Caco-2 (cell line): ENCODE results near the gene PDGFRA. TPM values are rescaled to one million over a fixed set of nuclear protein-coding genes. Genes with fewer than 3 reads are reported as not detected.

ENCODE experiments used
- BruUV-seq: library from RNA; stranded (reverse); fragments of 400-500 nt; replicated peaks from 2 replicates; lab custom pipeline; 2021; lab: Mats Ljungman, UMichigan
- CTCF ChIA-PET: fragments of 300-600 bp; sonication (Branson Sonifier 250); formaldehyde crosslinking; loops from one replicate; lab custom pipeline; 2022; ENCODE audit warnings: antibody characterized with exemption; lab: Charles Lee
- POLR2A ChIA-PET: fragments of 300-600 bp; sonication (Branson Sonifier 250); formaldehyde crosslinking; loops from one replicate; lab custom pipeline; 2022; ENCODE audit warnings: antibody characterized with exemption; lab: Charles Lee
- DNase-seq, 2 experiments: peaks; one replicate each; pipeline versions ENCODE4 v3.0.0 to v3.0.0-alpha.2; 2020 to 2022
- H3K27me3 ChIP-seq: replicated peaks from 2 replicates; pipeline ENCODE4 v1.6.0; 2011; ENCODE audit warnings: low read length; ENCODE audit not compliant: control insufficient read depth, insufficient read depth
- H3K36me3 ChIP-seq: 2 replicates; pipeline ENCODE4 v1.5.1; 2011; ENCODE audit warnings: low read length; ENCODE audit not compliant: control insufficient read depth, insufficient read depth
- H3K4me1 ChIP-seq: fragments of 250-450 bp; sonication (Bioruptor Pico); 2 replicates; pipeline ENCODE4 v1.5.1; 2020; ENCODE audit warnings: mild to moderate bottlenecking
- H3K4me3 ChIP-seq: 2 replicates; pipeline ENCODE4 v1.5.1; 2011; ENCODE audit warnings: low read depth, mild to moderate bottlenecking, control low read depth, low read length
- H3K9me3 ChIP-seq: fragments of 250-450 bp; sonication (Bioruptor Pico); 2 replicates; pipeline ENCODE4 v1.5.1; 2020; ENCODE audit warnings: mild to moderate bottlenecking, moderate library complexity
- H3K27ac Mint-ChIP-seq: one replicate; pipeline ENCODE4 v1.8.0; 2022; ENCODE audit warnings: mixed read lengths; ENCODE audit not compliant: unreplicated experiment
- H3K27me3 Mint-ChIP-seq: one replicate; pipeline ENCODE4 v1.8.0; 2022; ENCODE audit warnings: mixed read lengths; ENCODE audit not compliant: insufficient read depth, unreplicated experiment
- H3K36me3 Mint-ChIP-seq: one replicate; pipeline ENCODE4 v1.8.0; 2022; ENCODE audit warnings: mild to moderate bottlenecking, mixed read lengths; ENCODE audit not compliant: insufficient read depth, unreplicated experiment
- H3K4me1 Mint-ChIP-seq: one replicate; pipeline ENCODE4 v1.8.0; 2022; ENCODE audit warnings: low read depth, mixed read lengths; ENCODE audit not compliant: unreplicated experiment
- H3K4me3 Mint-ChIP-seq: one replicate; pipeline ENCODE4 v1.8.0; 2022; ENCODE audit warnings: mild to moderate bottlenecking, moderate library complexity, mixed read lengths; ENCODE audit not compliant: unreplicated experiment
- H3K9me3 Mint-ChIP-seq: one replicate; pipeline ENCODE4 v1.8.0; 2022; ENCODE audit warnings: mixed read lengths; ENCODE audit not compliant: unreplicated experiment
- intact Hi-C: fragments of 100-400 bp; cut with micrococcal nuclease; formaldehyde crosslinking; loops from one replicate; pipeline ENCODE4 v1.10.0; 2022; ENCODE audit not compliant: unreplicated experiment
- total RNA-seq: library from RNA; stranded (reverse); gene quantifications from 2 replicates; pipeline ENCODE4 v1.2.3, GENCODE V29; 2022
- TF ChIP-seq, protein P1 (sequence below), 2 experiments: fragments of 200-600 bp in 1 of 2; IDR thresholded peaks; 1 replicate in 1 of 2; 2 replicates in 1 of 2; pipeline versions ENCODE4 v1.5.1 to v1.8.0; 2011 to 2022; ENCODE audit warnings: antibody characterized with exemption in 1 of 2, control low read depth in 1 of 2, inconsistent platforms in 1 of 2, low read depth in 1 of 2, low read length in 1 of 2, mild to moderate bottlenecking in 1 of 2, moderate library complexity in 1 of 2; ENCODE audit not compliant: insufficient read depth in 1 of 2, severe bottlenecking in 1 of 2, unreplicated experiment in 1 of 2

PDGFRA gene
- total RNA-seq, 1 experiment from 2014 or later, result 97.4 TPM

- POLR2A ChIA-PET, result no interaction called here
- no peak overlapping the region for H3K27ac Mint-ChIP-seq
- peaks cover 37% of the 10 kb centered on the region for H3K36me3 Mint-ChIP-seq
- H3K4me1 Mint-ChIP-seq, result no peaks in the 10 kb centered on the region
- TF ChIP-seq, protein P1, sequence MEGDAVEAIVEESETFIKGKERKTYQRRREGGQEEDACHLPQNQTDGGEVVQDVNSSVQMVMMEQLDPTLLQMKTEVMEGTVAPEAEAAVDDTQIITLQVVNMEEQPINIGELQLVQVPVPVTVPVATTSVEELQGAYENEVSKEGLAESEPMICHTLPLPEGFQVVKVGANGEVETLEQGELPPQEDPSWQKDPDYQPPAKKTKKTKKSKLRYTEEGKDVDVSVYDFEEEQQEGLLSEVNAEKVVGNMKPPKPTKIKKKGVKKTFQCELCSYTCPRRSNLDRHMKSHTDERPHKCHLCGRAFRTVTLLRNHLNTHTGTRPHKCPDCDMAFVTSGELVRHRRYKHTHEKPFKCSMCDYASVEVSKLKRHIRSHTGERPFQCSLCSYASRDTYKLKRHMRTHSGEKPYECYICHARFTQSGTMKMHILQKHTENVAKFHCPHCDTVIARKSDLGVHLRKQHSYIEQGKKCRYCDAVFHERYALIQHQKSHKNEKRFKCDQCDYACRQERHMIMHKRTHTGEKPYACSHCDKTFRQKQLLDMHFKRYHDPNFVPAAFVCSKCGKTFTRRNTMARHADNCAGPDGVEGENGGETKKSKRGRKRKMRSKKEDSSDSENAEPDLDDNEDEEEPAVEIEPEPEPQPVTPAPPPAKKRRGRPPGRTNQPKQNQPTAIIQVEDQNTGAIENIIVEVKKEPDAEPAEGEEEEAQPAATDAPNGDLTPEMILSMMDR (IDR thresholded peaks at IDR 0.05; ENCODE audit: insufficient read depth in 1 of 2, low read depth in 1 of 2, low read length in 1 of 2, severe bottlenecking in 1 of 2, unreplicated experiment in 1 of 2), result no peak
- no peak overlapping the region for H3K4me3 ChIP-seq
- no peaks in the 10 kb centered on the region for H3K27me3 Mint-ChIP-seq
- intact Hi-C loops, result no loop called here
- no peaks in the 10 kb centered on the region for H3K9me3 Mint-ChIP-seq
- DNase-seq, result no peak
- CTCF ChIA-PET, result no interaction called here
- H3K27me3 ChIP-seq, result no peaks in the 10 kb centered on the region
- no peaks in the 10 kb centered on the region; the same call in 1 of the 2 replicates for H3K4me1 ChIP-seq
- H3K9me3 ChIP-seq, result no peaks in the 10 kb centered on the region
- H3K36me3 ChIP-seq, result peaks cover 1% of the 10 kb centered on the region; the same call in 1 of the 2 replicates
- H3K4me3 Mint-ChIP-seq, result no peak overlapping the region
- BruUV-seq, result no TSS peak
Measured at GRCh38 chr4:54254116-54254914, 25.2 kb downstream of the PDGFRA start.

GRCh38 chr4:54254915-54255246, 25.8 kb downstream of the PDGFRA start:
- H3K4me1 Mint-ChIP-seq, result no peaks in the 10 kb centered on the region
- no peak overlapping the region for H3K4me3 Mint-ChIP-seq
- Histone ChIP-seq H3K9me3 (no peaks in the 10 kb centered on the region), H3K4me3 (no peak overlapping the region), H3K36me3 (peaks cover 1% of the 10 kb centered on the region; the same call in 1 of the 2 replicates), H3K27me3 (no peaks in the 10 kb centered on the region), H3K4me1 (no peaks in the 10 kb centered on the region; the same call in 1 of the 2 replicates)
- TF ChIP-seq, protein P1 (IDR thresholded peaks at IDR 0.05; ENCODE audit: insufficient read depth in 1 of 2, low read depth in 1 of 2, low read length in 1 of 2, severe bottlenecking in 1 of 2, unreplicated experiment in 1 of 2), result no peak
- BruUV-seq, result no TSS peak
- H3K27me3 Mint-ChIP-seq, result no peaks in the 10 kb centered on the region
- ChIA-PET CTCF (no interaction called here), POLR2A (no interaction called here)
- no peak overlapping the region for H3K27ac Mint-ChIP-seq
- intact Hi-C loops, result no loop called here
- DNase-seq, result no peak
- H3K36me3 Mint-ChIP-seq, result peaks cover 42% of the 10 kb centered on the region
- H3K9me3 Mint-ChIP-seq, result no peaks in the 10 kb centered on the region

DNA sequence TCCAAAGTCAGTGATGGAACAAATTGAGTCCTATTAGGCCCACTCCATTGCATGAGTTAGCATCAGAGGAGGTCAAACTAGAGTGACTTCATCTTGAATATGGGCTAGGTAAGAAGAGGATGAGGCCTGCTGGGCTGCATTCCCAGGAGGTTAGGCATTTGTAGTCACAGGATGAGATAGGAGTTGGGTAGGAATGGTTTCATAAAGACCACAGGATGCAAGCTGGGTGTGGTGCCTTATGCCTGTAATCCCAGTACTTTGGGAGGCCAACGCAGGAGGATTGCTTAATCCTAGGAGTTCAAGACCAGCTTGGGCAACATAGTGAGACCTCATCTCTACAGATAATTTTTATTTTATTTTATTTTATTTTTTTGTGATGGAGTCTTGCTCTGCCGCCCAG, 26.8 kb downstream of the PDGFRA start:
- Histone ChIP-seq H3K9me3 (no peaks in the 10 kb centered on the region), H3K4me1 (no peaks in the 10 kb centered on the region; the same call in 1 of the 2 replicates), H3K36me3 (peaks cover 1% of the 10 kb centered on the region; the same call in 1 of the 2 replicates), H3K4me3 (no peak overlapping the region), H3K27me3 (no peaks in the 10 kb centered on the region)
- peaks cover 49% of the 10 kb centered on the region for H3K36me3 Mint-ChIP-seq
- BruUV-seq, result no TSS peak
- H3K9me3 Mint-ChIP-seq, result no peaks in the 10 kb centered on the region
- CTCF ChIA-PET, result no interaction called here
- POLR2A ChIA-PET, result no interaction called here
- intact Hi-C loops, result no loop called here
- TF ChIP-seq, protein P1 (IDR thresholded peaks at IDR 0.05; ENCODE audit: insufficient read depth in 1 of 2, low read depth in 1 of 2, low read length in 1 of 2, severe bottlenecking in 1 of 2, unreplicated experiment in 1 of 2), result no peak
- no peak for DNase-seq
- no peaks in the 10 kb centered on the region for H3K4me1 Mint-ChIP-seq
- H3K27me3 Mint-ChIP-seq, result no peaks in the 10 kb centered on the region
- no peak overlapping the region for H3K4me3 Mint-ChIP-seq
- H3K27ac Mint-ChIP-seq, result no peak overlapping the region
